PC-3 (cell line): Measurements from ENCODE around the gene PODXL2. TPM values are rescaled to one million over a fixed set of nuclear protein-coding genes. Genes with fewer than 3 reads are reported as not detected.

ENCODE experiments used
- ATAC-seq: fragments of 200-7000 bp; cut with Tn5 transposase; 2 replicates; pipeline ENCODE4 v1.9.1; 2020; ENCODE audit warnings: mild to moderate bottlenecking, moderate library complexity
- BruUV-seq: library from RNA; stranded (reverse); fragments of 400-500 nt; replicated peaks from 2 replicates; lab custom pipeline; 2021; lab: Mats Ljungman, UMichigan
- CTCF ChIA-PET: fragments of 300-600 bp; sonication (Branson Sonifier 250); formaldehyde crosslinking; loops from one replicate; lab custom pipeline; 2022; ENCODE audit warnings: antibody characterized with exemption; lab: Charles Lee
- POLR2A ChIA-PET: fragments of 300-600 bp; sonication (Branson Sonifier 250); formaldehyde crosslinking; loops from one replicate; lab custom pipeline; 2022; ENCODE audit warnings: antibody characterized with exemption; ENCODE audit not compliant: unreplicated experiment; lab: Charles Lee
- DNase-seq: peaks from one replicate; pipeline ENCODE4 v3.0.0-alpha.2; 2015
- H2AFZ ChIP-seq: fragments of 300-600 bp; sonication (generic); 2 replicates; pipeline ENCODE4 v1.6.0; 2016; ENCODE audit warnings: antibody characterized with exemption, low read length
- H3F3A ChIP-seq: fragments of 300-600 bp; sonication (generic); one replicate; pipeline ENCODE4 v1.6.0; 2017; ENCODE audit warnings: antibody characterized with exemption, low read length, control low read depth, mild to moderate bottlenecking; ENCODE audit not compliant: unreplicated experiment
- H3K27ac ChIP-seq: fragments of 300-600 bp; sonication (generic); 2 replicates; pipeline ENCODE4 v1.5.1; 2016; ENCODE audit warnings: mild to moderate bottlenecking, low read length
- H3K27me3 ChIP-seq: fragments of 300-600 bp; sonication (generic); 2 replicates; pipeline ENCODE4 v1.6.1; 2016; ENCODE audit warnings: low read length, mixed read lengths
- H3K36me3 ChIP-seq: fragments of 300-600 bp; sonication (generic); 2 replicates; pipeline ENCODE4 v1.6.1; 2016; ENCODE audit warnings: low read depth, mixed run types, low read length, mixed read lengths
- H3K4me1 ChIP-seq: fragments of 300-600 bp; sonication (generic); 2 replicates; pipeline ENCODE4 v1.5.1; 2016; ENCODE audit warnings: low read length; ENCODE audit not compliant: insufficient read depth
- H3K4me2 ChIP-seq: fragments of 300-600 bp; sonication (generic); 2 replicates; pipeline ENCODE4 v1.6.0; 2016; ENCODE audit warnings: low read length
- H3K4me3 ChIP-seq: fragments of 300-600 bp; sonication (generic); 2 replicates; pipeline ENCODE4 v1.5.1; 2016; ENCODE audit warnings: mild to moderate bottlenecking, low read length, mixed read lengths
- H3K79me2 ChIP-seq: fragments of 300-600 bp; sonication (generic); 2 replicates; pipeline ENCODE4 v1.6.1; 2017; ENCODE audit warnings: low read length, mixed read lengths
- H3K9ac ChIP-seq: fragments of 300-600 bp; sonication (generic); 2 replicates; pipeline ENCODE4 v1.6.0; 2016; ENCODE audit warnings: mild to moderate bottlenecking, low read length
- H3K9me2 ChIP-seq: fragments of 300-600 bp; sonication (generic); replicated peaks from 2 replicates; pipeline ENCODE4 v1.6.1; 2016; ENCODE audit warnings: mixed run types, low read length, mixed read lengths
- H3K9me3 ChIP-seq: fragments of 300-600 bp; sonication (generic); 2 replicates; pipeline ENCODE4 v1.6.1; 2016; ENCODE audit warnings: low read length, mixed read lengths
- H4K20me1 ChIP-seq: fragments of 300-600 bp; sonication (generic); 2 replicates; pipeline ENCODE4 v1.6.1; 2016; ENCODE audit warnings: low read length, mixed read lengths
- CTCF ChIP-seq: fragments of 300-600 bp; sonication (generic); conservative IDR thresholded peaks from 2 replicates; pipeline ENCODE4 v1.5.1; 2017; ENCODE audit warnings: antibody characterized with exemption, low read depth, mild to moderate bottlenecking, low read length
- EZH2 ChIP-seq: fragments of 300-600 bp; sonication (generic); IDR thresholded peaks from one replicate; pipeline ENCODE4 v1.6.1; 2017; ENCODE audit warnings: antibody characterized with exemption, mild to moderate bottlenecking, low read length; ENCODE audit not compliant: unreplicated experiment
- EZH2phosphoT487 ChIP-seq: fragments of 300-600 bp; sonication (generic); IDR thresholded peaks from 2 replicates; pipeline ENCODE4 v1.6.1; 2018; ENCODE audit warnings: mild to moderate bottlenecking, antibody characterized with exemption, low read length, borderline replicate concordance
- intact Hi-C: fragments of 100-400 bp; cut with micrococcal nuclease; formaldehyde crosslinking; loops from 2 replicates; pipeline ENCODE4 v1.9.0; 2023
- total RNA-seq: library from RNA; depleted of rRNA; stranded (reverse); fragments of >200 nt; gene quantifications from 2 replicates; pipeline ENCODE4 v1.2.3, GENCODE V29; 2014

The PODXL2 gene
- total RNA-seq, 1 experiment from 2014 or later, result 32.4 TPM

GRCh38 chr3:127607675-127608361 is 21.2 kb upstream of the PODXL2 start:
- BruUV-seq, result no TSS peak
- CTCF ChIA-PET, result no interaction called here
- peaks cover 52% of the 10 kb centered on the region for H3K36me3 ChIP-seq
- TF ChIP-seq CTCF, result no peak
- no peak for TF ChIP-seq EZH2phosphoT487
- no peak for TF ChIP-seq EZH2
- H3K27me3 ChIP-seq, result no peaks in the 10 kb centered on the region
- POLR2A ChIA-PET, result no interaction called here
- no peaks in the 10 kb centered on the region for H3K79me2 ChIP-seq
- H3K4me1 ChIP-seq, result peaks cover 16% of the 10 kb centered on the region
- H3F3A ChIP-seq, result no peaks in the 10 kb centered on the region
- intact Hi-C loops, result no loop called here
- H3K4me2 ChIP-seq, result no peak overlapping the region
- ATAC-seq (no peak), DNase-seq (no peak)
- no peaks in the 10 kb centered on the region for H3K9me3 ChIP-seq
- no peak overlapping the region for H3K4me3 ChIP-seq
- H3K9me2 ChIP-seq, result no peaks in the 10 kb centered on the region
- H3K9ac ChIP-seq, result no peak overlapping the region
- H2AFZ ChIP-seq, result no peak overlapping the region
- no peaks in the 10 kb centered on the region for H4K20me1 ChIP-seq
- no peak overlapping the region for H3K27ac ChIP-seq

- Histone ChIP-seq H3K4me3 (no peak overlapping the region), H4K20me1 (no peaks in the 10 kb centered on the region), H3K27ac (no peak overlapping the region), H3K4me2 (no peak overlapping the region), H3K27me3 (no peaks in the 10 kb centered on the region), H2AFZ (no peak overlapping the region), H3K36me3 (peaks cover 57% of the 10 kb centered on the region), H3F3A (no peaks in the 10 kb centered on the region), H3K9me2 (no peaks in the 10 kb centered on the region), H3K79me2 (no peaks in the 10 kb centered on the region), H3K9me3 (no peaks in the 10 kb centered on the region), H3K9ac (no peak overlapping the region), H3K4me1 (peaks cover 22% of the 10 kb centered on the region)
- ChIA-PET POLR2A (no interaction called here), CTCF (no interaction called here)
- ATAC-seq (no peak), DNase-seq (no peak)
- TF ChIP-seq EZH2 (no peak), EZH2phosphoT487 (no peak), CTCF (no peak)
- intact Hi-C loops, result no loop called here
- no TSS peak for BruUV-seq
These were observed 20.6 kb upstream of the PODXL2 start for GRCh38 chr3:127608362-127608718.

- no peak overlapping the region for H2AFZ ChIP-seq
- H3K36me3 ChIP-seq, result peaks cover 58% of the 10 kb centered on the region
- peaks cover 22% of the 10 kb centered on the region for H3K4me1 ChIP-seq
- H3K9ac ChIP-seq, result no peak overlapping the region
- no peak overlapping the region for H3K4me2 ChIP-seq
- H3K79me2 ChIP-seq, result no peaks in the 10 kb centered on the region
- TF ChIP-seq EZH2, result no peak
- no peak for TF ChIP-seq EZH2phosphoT487
- TF ChIP-seq CTCF, result no peak
- no peaks in the 10 kb centered on the region for H3K9me2 ChIP-seq
- no peaks in the 10 kb centered on the region for H3F3A ChIP-seq
- ATAC-seq (no peak), DNase-seq (peak; percentile 15)
- no peak overlapping the region for H3K27ac ChIP-seq
- ChIA-PET CTCF (interaction anchor here (0.5 kb wide), 1 partner anchor 35 kb away, joined by 3 read pairs; no protein-coding TSS in a partner anchor), POLR2A (no interaction called here)
- H3K9me3 ChIP-seq, result no peaks in the 10 kb centered on the region
- H4K20me1 ChIP-seq, result no peaks in the 10 kb centered on the region
- no peaks in the 10 kb centered on the region for H3K27me3 ChIP-seq
- intact Hi-C loops, result no loop called here
- H3K4me3 ChIP-seq, result no peak overlapping the region
- no TSS peak for BruUV-seq
These were observed 18.9 kb upstream of the PODXL2 start for GRCh38 chr3:127610105-127610504.
